ENCODE data around the gene ALDH3A2.

DNA sequence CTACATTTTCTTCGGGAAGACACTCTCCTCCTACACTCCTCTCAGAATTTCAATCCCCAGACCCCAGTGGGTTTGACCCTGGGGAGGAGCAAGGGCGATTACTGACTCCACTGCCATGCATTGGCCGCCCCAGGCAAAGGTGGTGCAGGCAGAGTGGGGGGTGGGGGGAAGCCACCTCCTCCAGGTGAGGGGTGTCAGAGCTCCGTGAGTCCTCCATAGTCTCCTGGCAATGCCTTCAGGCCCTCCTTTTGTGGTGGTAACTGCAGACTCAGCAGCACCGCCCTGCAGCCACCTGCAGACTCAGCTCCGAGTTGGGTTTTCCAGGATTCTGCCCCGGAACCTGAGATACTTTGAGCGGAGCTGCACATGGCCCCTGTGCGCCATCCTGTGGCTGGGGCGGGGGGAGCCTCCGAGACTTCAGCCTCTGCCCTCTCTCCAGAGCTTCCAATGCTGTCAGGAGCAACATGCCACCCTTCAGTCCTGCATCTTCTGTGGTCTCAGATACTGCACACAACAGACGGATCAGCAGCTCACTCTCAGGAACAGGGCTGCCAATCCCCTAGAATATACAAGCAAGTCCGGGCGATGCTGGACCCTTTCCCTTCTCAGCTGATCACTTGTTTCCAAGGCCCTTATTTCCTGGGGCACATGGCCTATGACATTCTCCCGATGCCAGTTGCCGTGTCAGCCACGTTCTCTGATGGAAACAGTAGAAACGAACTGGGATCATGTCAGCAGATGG, 70.2 kb downstream of the ALDH3A2 start:
- TF ChIP-seq, protein P1, sequence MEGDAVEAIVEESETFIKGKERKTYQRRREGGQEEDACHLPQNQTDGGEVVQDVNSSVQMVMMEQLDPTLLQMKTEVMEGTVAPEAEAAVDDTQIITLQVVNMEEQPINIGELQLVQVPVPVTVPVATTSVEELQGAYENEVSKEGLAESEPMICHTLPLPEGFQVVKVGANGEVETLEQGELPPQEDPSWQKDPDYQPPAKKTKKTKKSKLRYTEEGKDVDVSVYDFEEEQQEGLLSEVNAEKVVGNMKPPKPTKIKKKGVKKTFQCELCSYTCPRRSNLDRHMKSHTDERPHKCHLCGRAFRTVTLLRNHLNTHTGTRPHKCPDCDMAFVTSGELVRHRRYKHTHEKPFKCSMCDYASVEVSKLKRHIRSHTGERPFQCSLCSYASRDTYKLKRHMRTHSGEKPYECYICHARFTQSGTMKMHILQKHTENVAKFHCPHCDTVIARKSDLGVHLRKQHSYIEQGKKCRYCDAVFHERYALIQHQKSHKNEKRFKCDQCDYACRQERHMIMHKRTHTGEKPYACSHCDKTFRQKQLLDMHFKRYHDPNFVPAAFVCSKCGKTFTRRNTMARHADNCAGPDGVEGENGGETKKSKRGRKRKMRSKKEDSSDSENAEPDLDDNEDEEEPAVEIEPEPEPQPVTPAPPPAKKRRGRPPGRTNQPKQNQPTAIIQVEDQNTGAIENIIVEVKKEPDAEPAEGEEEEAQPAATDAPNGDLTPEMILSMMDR (IDR thresholded peaks at IDR 0.05) = no peak
- TF ChIP-seq POLR2AphosphoS5 (IDR thresholded peaks at IDR 0.05) = no peak
